Bronchial smooth muscle cell (primary cell): ENCODE results near the gene KLRC1. TPM values are rescaled to one million over a fixed set of nuclear protein-coding genes. Genes with fewer than 3 reads are reported as not detected.

ENCODE experiments used
- total RNA-seq: library from RNA; depleted of rRNA; stranded (reverse); fragments of >200 nt; gene quantifications from 2 replicates; pipeline ENCODE4 v1.2.1, GENCODE V29; 2014

Gene KLRC1
- total RNA-seq, result not detected in 2 replicates

GRCh38 chr12:10453156-10453555, at the start of gene KLRC1:
Gene KLRC1, minus strand, starts transcription at chr12:10453377. Its CDS starts 2,221 bp downstream, at chr12:10451156.

GRCh38 chr12:10435816-10436215, 17.4 kb downstream of the KLRC1 start, which contains the start of gene KLRC2:
Gene KLRC2, minus strand, starts transcription at chr12:10436010. Its CDS starts 24 bp downstream, at chr12:10435986.

GRCh38 chr12:10420334-10420733, 32.8 kb downstream of the KLRC1 start, which contains the start of gene KLRC3:
Gene KLRC3, minus strand, starts transcription at chr12:10420595. Its CDS starts 45 bp downstream, at chr12:10420550.

GRCh38 chr12:10409392-10409791, 43.8 kb downstream of the KLRC1 start, which contains the start of gene KLRC4:
Gene KLRC4, minus strand, starts transcription at chr12:10409757. Its CDS starts 182 bp downstream, at chr12:10409575.

Other genes starting within 250 kb of the KLRC1 start
- 89.4 and 103 TPM in 2 replicates for gene GABARAPL1, start 240.5 kb downstream of the KLRC1 start, total RNA-seq
- gene KLRD1, start 145.5 kb downstream of the KLRC1 start, total RNA-seq, result 0.09 and 0.16 TPM in 2 replicates
- gene KLRK1, start 63.3 kb downstream of the KLRC1 start, total RNA-seq, result not detected in 2 replicates
- not detected in 2 replicates for gene KLRC4, start 43.6 kb downstream of the KLRC1 start, total RNA-seq
- gene KLRC3, start 32.8 kb downstream of the KLRC1 start, total RNA-seq, result not detected in 2 replicates
- gene KLRC2, start 17.4 kb downstream of the KLRC1 start, total RNA-seq, result 0.43 TPM in 1 of 2 replicates, not detected in the other
- 0.34 and 0.95 TPM in 2 replicates for gene EIF2S3B, start 52.5 kb upstream of the KLRC1 start, total RNA-seq
- gene MAGOHB, start 160.2 kb upstream of the KLRC1 start, total RNA-seq, result 15.0 and 22.9 TPM in 2 replicates
- 0.16 and 0.69 TPM in 2 replicates for gene STYK1, start 220.7 kb upstream of the KLRC1 start, total RNA-seq